ENCODE results near the gene PACSIN2. TPM values are rescaled to one million over a fixed set of nuclear protein-coding genes. Genes with fewer than 3 reads are reported as not detected.

The PACSIN2 gene
- total RNA-seq, 1 experiment from 2014 or later: 70.5 TPM

GRCh38 chr22:42967005-42967404 is 47.9 kb downstream of the PACSIN2 start (continued):
- TF ChIP-seq ZNF281 (CRISPR knock-in tag; IDR thresholded peaks at IDR 0.05) (no peak), ZMAT4 (CRISPR knock-in tag; IDR thresholded peaks at IDR 0.05) (no peak)

GRCh38 chr22:42966497-42966896 is 48.5 kb downstream of the PACSIN2 start:
- peaks cover 13% of the 10 kb centered on the region for H3K9me3 Mint-ChIP-seq
- H3K36me3 Mint-ChIP-seq: peaks cover 30% of the 10 kb centered on the region
- no peak for TF ChIP-seq SMAD4 (CRISPR knock-in tag; IDR thresholded peaks at IDR 0.05)
- no peak for TF ChIP-seq ZNF317 (CRISPR knock-in tag; IDR thresholded peaks at IDR 0.05; ENCODE audit: borderline replicate concordance, low read depth)
- no peak for TF ChIP-seq AFF4 (CRISPR knock-in tag; IDR thresholded peaks at IDR 0.05; ENCODE audit: borderline replicate concordance)
- TF ChIP-seq ZNF671 (CRISPR knock-in tag; IDR thresholded peaks at IDR 0.05): no peak
- TF ChIP-seq ETV6 (CRISPR knock-in tag; IDR thresholded peaks at IDR 0.05): no peak
- TF ChIP-seq ZNF232 (CRISPR knock-in tag; IDR thresholded peaks at IDR 0.05): no peak
- TF ChIP-seq ZNF512 (CRISPR knock-in tag; IDR thresholded peaks at IDR 0.05; ENCODE audit: borderline replicate concordance): no peak
- no peak for TF ChIP-seq ZBTB21 (CRISPR knock-in tag; IDR thresholded peaks at IDR 0.05; ENCODE audit: borderline replicate concordance)
- TF ChIP-seq ZBTB43 (CRISPR knock-in tag; IDR thresholded peaks at IDR 0.05): no peak
- no peak for TF ChIP-seq E2F4 (CRISPR knock-in tag; IDR thresholded peaks at IDR 0.05; ENCODE audit: borderline replicate concordance, low read depth)
- TF ChIP-seq ZNF423 (CRISPR knock-in tag; IDR thresholded peaks at IDR 0.05): no peak
- no peak for TF ChIP-seq ZNF425 (CRISPR knock-in tag; conservative IDR thresholded peaks at IDR 0.05)
- no peak for TF ChIP-seq NFYB (CRISPR knock-in tag; conservative IDR thresholded peaks at IDR 0.05; ENCODE audit: low read depth)
- TF ChIP-seq ZNF396 (CRISPR knock-in tag; IDR thresholded peaks at IDR 0.05; ENCODE audit: borderline replicate concordance): no peak
- POLR2A ChIA-PET: interaction anchor here (0.6 kb wide), 1 partner anchor 56 kb away, joined by 3 read pairs; no protein-coding TSS in a partner anchor
- ATAC-seq (no peak), DNase-seq (ENCODE audit: low spot score) (no peak)
- no peak overlapping the region for H3K27ac Mint-ChIP-seq
- H3K4me3 Mint-ChIP-seq: no peak overlapping the region
- H3K4me1 Mint-ChIP-seq: peaks cover 62% of the 10 kb centered on the region
- H3K27me3 Mint-ChIP-seq (ENCODE audit: low read depth): no peaks in the 10 kb centered on the region; the same call in 1 of the 2 replicates
- CTCF ChIA-PET: no interaction called here
